SK-N-MC (cell line): ENCODE measurements around the gene CST8.

Experiments used
- EZH2 ChIP-seq: fragments of 200-600 bp; sonication (generic); IDR thresholded peaks from one replicate; pipeline ENCODE4 v1.6.1; 2017; ENCODE audit warnings: antibody characterized with exemption
- FOXP2 ChIP-seq: optimal IDR thresholded peaks from 2 replicates; pipeline ENCODE3; 2011; ENCODE audit warnings: mild to moderate bottlenecking, moderate library complexity; ENCODE audit not compliant: insufficient read depth; ENCODE audit errors: extremely low read length, control extremely low read depth
- POLR2AphosphoS5 ChIP-seq: IDR thresholded peaks from 2 replicates; pipeline ENCODE4 v1.6.1; 2012; ENCODE audit warnings: mild to moderate bottlenecking, low read depth, low read length, borderline replicate concordance

GRCh38 chr20:23488470-23488869, 2.4 kb upstream of the CST8 start:
- TF ChIP-seq POLR2AphosphoS5 (no peak), EZH2 (no peak), FOXP2 (no peak)
